Stimulated activated CD8-positive, alpha-beta memory T cell treated with anti-CD3 and anti-CD28 coated beads, Interleukin-4, amount 100 ng/mL, for 48 hours (primary cell): ENCODE data around the gene ST6GAL1.
A peak's percentile ranks its signal among the peaks of the same experiment; 100 is the strongest.

ENCODE experiments used
- DNase-seq: peaks from one replicate; pipeline ENCODE4 v3.0.0-alpha.2; 2020

Gene ST6GAL1

GRCh38 chr3:187082758-187083375, 152.5 kb downstream of the ST6GAL1 start:
- DNase-seq, result no peak

GRCh38 chr3:187084126-187084525, 153.8 kb downstream of the ST6GAL1 start:
- DNase-seq, result no peak

GRCh38 chr3:187084580-187084979, 154.3 kb downstream of the ST6GAL1 start:
- DNase-seq, result no peak

- DNase-seq, result no peak
These were observed 154.8 kb downstream of the ST6GAL1 start for GRCh38 chr3:187085021-187085666.

- no peak for DNase-seq
These were observed 155.6 kb downstream of the ST6GAL1 start for GRCh38 chr3:187085933-187086332.

- DNase-seq, result no peak
These were observed 156.5 kb downstream of the ST6GAL1 start for GRCh38 chr3:187086831-187087230.

- no peak for DNase-seq
These were observed 158.4 kb downstream of the ST6GAL1 start for GRCh38 chr3:187088701-187089100.

- DNase-seq, result no peak
These were observed 163.0 kb downstream of the ST6GAL1 start for GRCh38 chr3:187093320-187093719.

GRCh38 chr3:187098923-187099512, 168.7 kb downstream of the ST6GAL1 start:
- DNase-seq, result no peak

GRCh38 chr3:187101184-187102072, 171.1 kb downstream of the ST6GAL1 start:
- peak; percentile 68 for DNase-seq

- DNase-seq, result no peak
These were observed 171.8 kb downstream of the ST6GAL1 start for GRCh38 chr3:187102073-187102634.

- no peak for DNase-seq
These were observed 172.9 kb downstream of the ST6GAL1 start for GRCh38 chr3:187103251-187103650.

- no peak for DNase-seq
These were observed 174.0 kb downstream of the ST6GAL1 start for GRCh38 chr3:187104342-187104741.

- no peak for DNase-seq
These were observed 174.6 kb downstream of the ST6GAL1 start for GRCh38 chr3:187104933-187105332.

GRCh38 chr3:187105700-187106099, 175.4 kb downstream of the ST6GAL1 start:
- no peak for DNase-seq

- no peak for DNase-seq
These were observed 177.7 kb downstream of the ST6GAL1 start for GRCh38 chr3:187107989-187108388.

- DNase-seq, result no peak
These were observed 179.8 kb downstream of the ST6GAL1 start for GRCh38 chr3:187110156-187110555.

- no peak for DNase-seq
These were observed 182.8 kb downstream of the ST6GAL1 start for GRCh38 chr3:187112934-187113793.

GRCh38 chr3:187114511-187114910, 184.2 kb downstream of the ST6GAL1 start:
- DNase-seq, result no peak

- no peak for DNase-seq
These were observed 190.0 kb downstream of the ST6GAL1 start for GRCh38 chr3:187120326-187120725.

- no peak for DNase-seq
These were observed 191.9 kb downstream of the ST6GAL1 start for GRCh38 chr3:187122261-187122660.
